Peyer's patch (tissue), 4 donors: ENCODE results near the gene GABARAP.

Source experiments
- POLR2A ChIP-seq, 2 donors: fragments of 450-650 bp; IDR thresholded peaks; one replicate each; pipeline ENCODE4 v1.5.1; 2017; ENCODE audit warnings: antibody characterized with exemption in 2 of 2, mild to moderate bottlenecking in 2 of 2, moderate library complexity in 2 of 2
- TF ChIP-seq, protein P1 (sequence below), 6 experiments: fragments of 450-650 bp in 4 of 6; fragments of 200-600 bp in 2 of 6; sonication (generic) in 1 of 6; IDR thresholded peaks; one replicate each; pipeline ENCODE4 v1.5.1; 2017 to 2019; ENCODE audit warnings: antibody characterized with exemption in 6 of 6, mild to moderate bottlenecking in 3 of 6, moderate library complexity in 1 of 6

DNA sequence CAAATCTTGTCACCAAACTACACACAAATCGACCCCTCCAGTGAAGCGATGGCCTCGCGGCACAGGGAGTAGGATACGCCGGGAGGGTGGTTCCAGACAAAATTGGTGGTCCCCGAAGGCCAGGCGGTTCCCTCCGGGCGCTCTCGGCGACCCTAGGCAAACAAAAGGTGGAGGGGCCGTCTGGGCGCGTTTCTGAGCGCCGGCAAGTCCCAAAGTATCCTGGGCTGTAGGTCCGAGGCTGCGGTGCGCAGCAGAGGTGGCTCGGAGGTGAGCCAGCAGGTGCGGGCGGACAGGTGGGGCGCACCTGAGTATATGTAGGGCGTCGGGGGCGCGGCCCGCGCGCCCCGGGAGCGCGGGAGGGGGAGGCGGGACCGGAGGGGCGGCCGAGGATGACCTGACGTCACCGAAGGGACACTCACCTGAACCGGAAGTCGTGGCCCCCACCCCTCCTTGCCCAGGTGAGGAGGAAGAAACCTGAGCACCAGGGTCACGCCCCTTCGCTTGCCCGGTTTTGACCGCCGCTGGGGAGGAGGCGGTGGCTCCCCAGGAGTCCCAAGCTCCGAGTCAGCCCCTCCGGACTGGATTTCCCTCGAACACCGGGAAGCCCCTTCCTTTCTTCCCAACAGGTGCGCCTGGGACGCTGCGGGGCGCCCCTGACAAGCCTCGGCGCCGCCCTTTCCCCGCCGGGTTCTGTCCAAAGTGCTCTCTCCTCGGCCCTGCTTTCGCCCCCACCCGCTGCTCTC is 20.1 kb upstream of the GABARAP start, which contains the start of gene CLDN7:
- peak; percentile 98 for TF ChIP-seq POLR2A (IDR thresholded peaks at IDR 0.05)
- TF ChIP-seq, protein P1, sequence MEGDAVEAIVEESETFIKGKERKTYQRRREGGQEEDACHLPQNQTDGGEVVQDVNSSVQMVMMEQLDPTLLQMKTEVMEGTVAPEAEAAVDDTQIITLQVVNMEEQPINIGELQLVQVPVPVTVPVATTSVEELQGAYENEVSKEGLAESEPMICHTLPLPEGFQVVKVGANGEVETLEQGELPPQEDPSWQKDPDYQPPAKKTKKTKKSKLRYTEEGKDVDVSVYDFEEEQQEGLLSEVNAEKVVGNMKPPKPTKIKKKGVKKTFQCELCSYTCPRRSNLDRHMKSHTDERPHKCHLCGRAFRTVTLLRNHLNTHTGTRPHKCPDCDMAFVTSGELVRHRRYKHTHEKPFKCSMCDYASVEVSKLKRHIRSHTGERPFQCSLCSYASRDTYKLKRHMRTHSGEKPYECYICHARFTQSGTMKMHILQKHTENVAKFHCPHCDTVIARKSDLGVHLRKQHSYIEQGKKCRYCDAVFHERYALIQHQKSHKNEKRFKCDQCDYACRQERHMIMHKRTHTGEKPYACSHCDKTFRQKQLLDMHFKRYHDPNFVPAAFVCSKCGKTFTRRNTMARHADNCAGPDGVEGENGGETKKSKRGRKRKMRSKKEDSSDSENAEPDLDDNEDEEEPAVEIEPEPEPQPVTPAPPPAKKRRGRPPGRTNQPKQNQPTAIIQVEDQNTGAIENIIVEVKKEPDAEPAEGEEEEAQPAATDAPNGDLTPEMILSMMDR (IDR thresholded peaks at IDR 0.05): peak in 3 of 6 experiments; percentile 32 to 51 (median 43)
